NOMO-1 treated with DMSO at 0.1 percent for 48 hours (cell line): ENCODE data around the gene PMM2.
"Not testable (repeated sequence)": the region's sequence is repeated elsewhere in the genome, so short reads cannot be mapped to it uniquely, and the experiment has no call there.

Experiments
- DNase-seq: peaks from one replicate; lab custom pipeline; 2025; ENCODE audit not compliant: unreplicated experiment; lab: John Stamatoyannopoulos, UW

The PMM2 gene

GRCh38 chr16:8781797-8782196 is 15.8 kb upstream of the PMM2 start:
- no peak for DNase-seq

- DNase-seq: no peak
These were observed 15.0 kb upstream of the PMM2 start for GRCh38 chr16:8782673-8783072.

- no peak for DNase-seq
These were observed 12.2 kb upstream of the PMM2 start for GRCh38 chr16:8785408-8785807.

DNA sequence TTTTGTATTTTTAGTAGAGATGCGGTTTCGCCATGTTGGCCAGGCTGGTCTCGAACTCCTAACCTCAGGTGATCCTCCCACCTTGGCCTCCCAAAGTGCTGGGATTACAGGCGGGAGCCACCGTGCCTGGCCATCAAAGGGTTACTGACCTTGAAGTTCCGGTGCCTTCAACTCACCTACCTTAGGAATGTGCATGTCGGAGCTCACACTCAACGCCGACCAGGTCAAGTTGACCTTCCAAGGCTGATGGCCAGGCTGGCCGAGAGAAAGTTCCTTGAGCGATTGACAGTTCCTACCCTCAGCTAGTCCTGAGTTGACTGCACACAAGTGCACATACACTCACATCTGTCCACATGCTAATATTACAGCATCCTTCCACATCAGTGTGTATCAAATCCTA is 11.3 kb upstream of the PMM2 start:
- not testable (repeated sequence) for DNase-seq

- no peak for DNase-seq
These were observed 9.0 kb upstream of the PMM2 start for GRCh38 chr16:8788578-8789172.

DNA sequence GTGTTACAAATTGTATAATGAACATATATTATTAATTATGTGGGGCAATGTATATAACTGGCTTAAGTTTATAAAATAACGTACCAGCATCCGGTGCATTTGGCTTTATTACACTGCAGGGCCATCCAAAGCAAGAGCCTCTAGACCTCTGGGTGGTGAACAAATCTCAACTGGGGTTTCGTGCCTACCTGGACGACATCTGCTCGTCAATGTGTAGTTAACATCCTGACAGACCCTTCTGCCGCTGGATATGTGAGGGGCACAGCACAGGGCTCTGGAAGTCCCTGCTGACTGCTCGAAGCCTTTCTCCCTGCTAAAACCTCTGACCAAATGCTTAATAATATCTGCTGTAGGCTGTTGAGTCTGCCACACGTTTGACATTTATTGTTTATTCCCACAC is 2.5 kb upstream of the PMM2 start:
- no peak for DNase-seq

- DNase-seq: no peak
These were observed 1.8 kb upstream of the PMM2 start for GRCh38 chr16:8795818-8796217.

DNA sequence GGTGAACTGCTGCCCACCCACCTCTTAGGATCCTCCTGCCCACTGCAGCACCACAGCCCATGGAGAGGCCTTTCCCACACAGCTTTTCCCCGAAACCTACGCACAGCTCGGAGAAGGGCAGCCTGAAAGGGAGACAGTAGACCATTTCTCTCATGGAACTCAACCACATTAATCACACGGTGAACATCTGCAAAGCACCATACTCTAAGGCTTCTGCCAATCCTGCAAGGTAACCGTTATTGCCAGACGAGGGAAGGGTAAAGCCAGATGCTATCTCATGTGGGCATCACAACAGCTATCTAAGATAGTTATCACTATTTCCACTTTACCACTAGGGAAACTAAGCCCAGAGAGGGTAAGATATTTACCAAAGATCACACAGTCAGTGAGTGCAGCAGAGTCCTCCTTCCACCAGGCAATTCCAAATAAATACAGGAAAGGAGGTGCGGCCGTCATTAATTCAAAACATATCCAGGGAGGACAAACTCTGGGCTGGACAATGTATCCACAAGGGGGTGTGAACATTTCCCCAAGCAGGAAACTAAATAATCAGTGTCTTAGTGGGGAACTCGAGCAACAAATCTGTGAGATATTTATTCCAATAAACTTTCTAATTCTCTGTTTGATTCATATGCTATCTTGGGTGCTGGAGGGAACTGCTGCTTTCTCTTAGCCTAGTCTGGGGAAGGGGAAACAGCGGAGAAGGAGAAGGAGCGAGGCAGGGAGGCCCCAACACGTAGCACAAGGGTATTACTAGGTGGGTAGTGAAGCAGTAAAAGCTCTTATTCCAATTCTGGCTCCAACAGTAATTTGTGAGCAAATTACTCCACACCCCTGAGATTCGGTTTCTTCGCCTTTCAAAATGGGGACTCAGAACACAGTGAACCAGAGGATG is 923 bp upstream of the PMM2 start:
- DNase-seq: peak; percentile 43

- peak; percentile 31 for DNase-seq
These were observed 512 bp downstream of the PMM2 start for GRCh38 chr16:8798174-8798527.

DNA sequence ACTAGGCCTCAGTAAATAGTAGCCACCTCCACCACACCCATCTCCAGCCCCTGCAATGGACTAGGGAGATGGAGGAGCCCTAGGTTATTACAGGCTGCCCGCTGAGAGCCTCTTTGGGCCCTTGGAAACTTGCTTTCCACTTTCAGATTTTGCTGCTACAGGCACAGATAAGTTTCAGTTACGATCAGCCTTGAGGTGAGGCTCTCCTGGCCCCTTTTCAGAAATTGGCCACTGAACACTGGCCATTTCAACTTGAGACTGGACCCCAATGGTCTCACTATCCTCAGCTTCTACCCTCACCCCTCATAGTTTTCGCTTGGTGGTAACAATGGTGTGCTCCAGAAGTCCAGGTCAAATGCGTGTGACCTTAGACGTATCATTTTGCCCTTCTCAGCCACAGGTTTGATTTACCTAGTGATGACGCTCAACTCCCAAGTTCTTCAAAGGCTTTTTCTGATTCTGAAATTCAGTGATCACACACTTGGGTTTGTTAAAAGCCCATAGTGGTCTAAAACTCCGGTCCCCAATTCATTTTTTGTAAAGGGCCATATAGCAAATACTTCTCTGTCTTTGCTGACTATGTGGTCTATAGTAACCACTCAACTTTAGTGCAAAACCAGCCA is 1.0 kb downstream of the PMM2 start:
- DNase-seq: no peak

DNA sequence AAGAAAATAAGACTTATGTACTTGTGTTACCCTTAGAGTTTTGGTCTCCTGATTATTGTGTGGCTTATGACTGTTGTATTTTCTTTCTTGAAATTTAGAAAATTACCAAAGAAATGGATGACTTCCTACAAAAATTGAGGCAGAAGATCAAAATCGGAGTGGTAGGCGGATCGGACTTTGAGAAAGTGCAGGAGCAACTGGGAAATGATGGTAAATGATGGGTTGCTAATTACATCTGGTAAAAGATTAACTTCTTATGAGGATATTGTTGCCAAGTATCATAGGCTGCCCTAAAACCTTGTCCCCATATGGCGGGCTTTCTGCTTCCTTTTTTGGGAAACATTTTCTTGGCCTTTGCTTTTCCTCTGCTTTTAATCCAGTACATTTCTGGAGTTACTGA is 4.1 kb downstream of the PMM2 start:
- no peak for DNase-seq

DNA sequence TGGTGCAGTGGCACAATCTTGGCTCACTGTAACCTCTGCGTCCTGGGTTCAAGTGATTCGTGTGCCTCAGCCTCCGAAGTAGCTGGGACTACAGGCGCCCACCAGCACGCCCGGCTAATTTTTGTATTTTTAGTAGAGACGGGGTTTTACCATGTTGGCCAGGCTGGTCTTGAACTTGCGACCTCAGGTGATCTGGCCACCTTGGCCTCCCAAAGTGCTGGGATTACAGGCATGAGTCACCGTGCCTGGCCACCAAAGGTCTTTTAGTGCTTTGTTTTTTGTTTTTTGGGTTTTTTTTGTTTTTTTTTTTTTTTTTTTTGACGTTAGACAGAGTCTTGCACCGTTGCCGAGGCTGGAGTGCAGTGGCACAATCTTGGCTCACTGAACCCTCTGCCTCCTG is 6.1 kb downstream of the PMM2 start:
- DNase-seq: not testable (repeated sequence)

DNA sequence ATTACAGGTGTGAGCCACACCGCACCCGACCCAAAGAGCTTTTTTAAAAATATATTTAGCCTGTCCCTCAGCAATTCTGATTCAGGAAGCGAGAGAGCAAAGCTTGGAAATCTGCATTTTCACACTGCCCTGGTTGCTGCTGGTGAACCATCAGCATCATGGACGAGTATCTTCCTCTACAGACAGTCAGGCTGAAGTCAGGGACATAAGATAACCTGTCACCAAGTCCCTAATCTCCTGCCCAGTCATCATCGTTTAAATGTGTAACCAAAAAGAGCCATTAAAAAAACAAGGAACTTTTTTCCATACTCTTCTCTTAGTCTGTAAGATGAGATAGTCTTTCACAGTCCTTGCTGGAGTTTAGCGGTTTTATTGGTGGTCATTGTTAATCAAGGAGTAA is 6.7 kb downstream of the PMM2 start:
- DNase-seq: no peak

DNA sequence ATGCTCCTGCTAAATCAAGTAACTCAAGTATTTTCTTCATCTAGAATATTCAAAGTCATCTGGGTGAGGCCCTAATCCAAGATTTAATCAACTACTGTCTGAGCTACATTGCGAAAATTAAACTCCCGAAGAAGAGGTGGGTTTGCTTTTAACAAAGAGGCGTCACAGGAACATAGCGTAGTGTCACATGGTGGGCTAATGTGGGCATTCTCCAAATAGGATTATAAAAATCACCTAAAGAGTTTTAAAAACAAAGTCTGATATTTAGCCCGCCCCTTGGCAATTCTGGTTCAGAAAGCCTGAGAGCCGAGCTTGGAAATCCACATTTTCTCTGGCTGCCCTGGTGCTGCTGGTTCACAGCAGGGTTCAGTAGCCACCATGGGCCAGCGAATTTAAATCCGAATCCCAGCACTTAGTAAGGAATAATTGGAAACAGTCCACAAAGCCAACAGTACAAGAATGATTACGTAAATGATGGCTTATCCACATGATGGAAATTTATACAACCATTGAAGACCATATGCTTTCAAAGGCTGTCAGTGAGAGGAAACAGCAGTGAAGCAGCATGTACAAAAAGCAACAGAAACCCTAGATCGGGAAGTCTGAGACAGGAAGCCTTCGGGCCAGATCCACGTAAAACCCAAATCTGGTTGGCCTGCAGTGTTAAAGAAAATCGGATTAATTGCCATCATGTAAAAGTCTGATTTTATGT is 8.8 kb downstream of the PMM2 start:
- no peak for DNase-seq

GRCh38 chr16:8807189-8807588 is 9.6 kb downstream of the PMM2 start:
- DNase-seq: no peak

GRCh38 chr16:8808009-8808408 is 10.4 kb downstream of the PMM2 start:
- DNase-seq: no peak

- no peak for DNase-seq
These were observed 11.1 kb downstream of the PMM2 start for GRCh38 chr16:8808613-8809353.

- DNase-seq: no peak
These were observed 14.7 kb downstream of the PMM2 start for GRCh38 chr16:8812162-8812843.

DNA sequence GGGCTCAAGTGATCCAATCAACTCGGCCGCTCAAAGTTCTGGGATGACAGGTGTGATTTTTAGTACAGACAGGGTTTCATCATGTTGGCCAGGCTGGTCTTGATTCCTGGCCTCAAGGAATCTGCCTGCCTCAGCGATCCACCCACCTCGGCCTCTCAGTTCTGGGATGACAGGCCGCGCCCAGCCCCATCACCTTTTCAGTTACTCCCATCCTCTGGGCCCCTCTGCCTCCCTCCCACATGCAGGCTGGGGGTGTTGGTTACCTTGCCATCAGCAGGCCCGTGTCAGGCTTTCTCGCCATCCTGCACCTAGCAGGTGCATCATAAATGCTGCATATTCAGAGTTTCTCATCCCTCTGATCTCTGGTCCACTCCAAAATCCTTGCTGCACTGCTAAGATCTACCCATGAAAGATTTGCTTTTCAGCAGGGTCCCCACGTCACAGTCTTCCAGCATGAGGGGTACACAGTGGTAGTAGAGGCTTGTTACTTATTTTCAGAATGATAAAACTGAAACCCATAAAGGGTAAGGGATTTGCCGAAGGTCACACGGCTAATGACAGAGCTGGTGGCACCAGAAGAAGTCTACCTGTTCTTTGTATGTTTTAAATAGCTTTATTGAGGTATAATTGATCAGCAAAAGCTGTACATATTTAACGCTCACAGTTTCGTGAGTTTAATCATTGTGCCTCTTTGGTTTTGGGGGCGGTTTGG is 16.6 kb downstream of the PMM2 start:
- DNase-seq: no peak
